ENCODE results near the gene NOX4.

DNA sequence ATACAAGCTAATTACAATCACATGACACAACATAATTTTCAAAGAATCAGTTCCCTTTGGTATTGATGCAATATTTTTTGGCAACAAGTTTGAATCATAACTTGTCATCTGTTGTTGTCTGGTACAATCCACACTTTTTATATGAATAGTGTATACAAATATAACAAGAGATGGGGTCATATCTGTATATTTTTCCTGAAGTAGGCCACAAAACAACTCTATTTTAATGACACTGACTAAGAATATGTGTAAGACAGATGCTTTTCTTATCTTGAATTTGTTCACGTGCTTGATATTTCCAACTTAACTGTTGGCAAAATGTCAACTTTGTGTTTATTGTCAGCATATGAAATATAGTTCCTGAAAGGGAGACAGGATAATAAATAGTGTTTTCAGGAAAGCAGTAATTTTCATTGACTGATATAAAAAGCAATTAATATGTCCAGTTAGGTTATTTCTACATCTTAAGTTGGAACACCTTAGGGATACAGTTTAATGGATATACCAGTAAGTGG lies 27.9 kb downstream of the NOX4 start:
- no peak for TF ChIP-seq ZNF274 (IDR thresholded peaks at IDR 0.05; ENCODE audit: borderline replicate concordance, low read depth, low read length)
- TF ChIP-seq, protein P1, sequence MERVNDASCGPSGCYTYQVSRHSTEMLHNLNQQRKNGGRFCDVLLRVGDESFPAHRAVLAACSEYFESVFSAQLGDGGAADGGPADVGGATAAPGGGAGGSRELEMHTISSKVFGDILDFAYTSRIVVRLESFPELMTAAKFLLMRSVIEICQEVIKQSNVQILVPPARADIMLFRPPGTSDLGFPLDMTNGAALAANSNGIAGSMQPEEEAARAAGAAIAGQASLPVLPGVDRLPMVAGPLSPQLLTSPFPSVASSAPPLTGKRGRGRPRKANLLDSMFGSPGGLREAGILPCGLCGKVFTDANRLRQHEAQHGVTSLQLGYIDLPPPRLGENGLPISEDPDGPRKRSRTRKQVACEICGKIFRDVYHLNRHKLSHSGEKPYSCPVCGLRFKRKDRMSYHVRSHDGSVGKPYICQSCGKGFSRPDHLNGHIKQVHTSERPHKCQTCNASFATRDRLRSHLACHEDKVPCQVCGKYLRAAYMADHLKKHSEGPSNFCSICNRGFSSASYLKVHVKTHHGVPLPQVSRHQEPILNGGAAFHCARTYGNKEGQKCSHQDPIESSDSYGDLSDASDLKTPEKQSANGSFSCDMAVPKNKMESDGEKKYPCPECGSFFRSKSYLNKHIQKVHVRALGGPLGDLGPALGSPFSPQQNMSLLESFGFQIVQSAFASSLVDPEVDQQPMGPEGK (CRISPR knock-in tag; IDR thresholded peaks at IDR 0.05; ENCODE audit: borderline replicate concordance): no peak
- TF ChIP-seq TAF1 (IDR thresholded peaks at IDR 0.05; ENCODE audit: control insufficient read depth, extremely low read depth, insufficient read depth, low read length, severe bottlenecking): no peak
- TF ChIP-seq, protein P2, sequence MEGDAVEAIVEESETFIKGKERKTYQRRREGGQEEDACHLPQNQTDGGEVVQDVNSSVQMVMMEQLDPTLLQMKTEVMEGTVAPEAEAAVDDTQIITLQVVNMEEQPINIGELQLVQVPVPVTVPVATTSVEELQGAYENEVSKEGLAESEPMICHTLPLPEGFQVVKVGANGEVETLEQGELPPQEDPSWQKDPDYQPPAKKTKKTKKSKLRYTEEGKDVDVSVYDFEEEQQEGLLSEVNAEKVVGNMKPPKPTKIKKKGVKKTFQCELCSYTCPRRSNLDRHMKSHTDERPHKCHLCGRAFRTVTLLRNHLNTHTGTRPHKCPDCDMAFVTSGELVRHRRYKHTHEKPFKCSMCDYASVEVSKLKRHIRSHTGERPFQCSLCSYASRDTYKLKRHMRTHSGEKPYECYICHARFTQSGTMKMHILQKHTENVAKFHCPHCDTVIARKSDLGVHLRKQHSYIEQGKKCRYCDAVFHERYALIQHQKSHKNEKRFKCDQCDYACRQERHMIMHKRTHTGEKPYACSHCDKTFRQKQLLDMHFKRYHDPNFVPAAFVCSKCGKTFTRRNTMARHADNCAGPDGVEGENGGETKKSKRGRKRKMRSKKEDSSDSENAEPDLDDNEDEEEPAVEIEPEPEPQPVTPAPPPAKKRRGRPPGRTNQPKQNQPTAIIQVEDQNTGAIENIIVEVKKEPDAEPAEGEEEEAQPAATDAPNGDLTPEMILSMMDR (IDR thresholded peaks at IDR 0.05 in 2 of 3, conservative IDR thresholded peaks at IDR 0.05 in 1 of 3; ENCODE audit: insufficient read depth in 2 of 3, low read depth in 1 of 3, low read length in 3 of 3): no peak
- no peak for TF ChIP-seq KLF16 (IDR thresholded peaks at IDR 0.05)

Data from K562 (cell line).